PFSK-1 (cell line): Measurements from ENCODE around the gene ZBTB34.

Experiments used
- FOXP2 ChIP-seq: optimal IDR thresholded peaks from 2 replicates; pipeline ENCODE3; 2011; ENCODE audit warnings: borderline replicate concordance, control low read depth, inconsistent platforms; ENCODE audit not compliant: insufficient read depth; ENCODE audit errors: extremely low read length, extremely low read depth
- POLR2AphosphoS5 ChIP-seq: IDR thresholded peaks from 2 replicates; pipeline ENCODE4 v1.6.1; 2012; ENCODE audit warnings: low read depth, mild to moderate bottlenecking, control low read depth, low read length, moderate library complexity
- REST ChIP-seq, 2 experiments: IDR thresholded peaks; 2 replicates each; pipeline versions ENCODE4 v1.6.1 to v1.8.0; 2011 to 2012; ENCODE audit warnings: low read depth in 2 of 2, low read length in 2 of 2, control low read depth in 1 of 2, inconsistent platforms in 1 of 2, mild to moderate bottlenecking in 1 of 2, moderate library complexity in 1 of 2; ENCODE audit not compliant: insufficient read depth in 1 of 2
- SIN3A ChIP-seq: IDR thresholded peaks from 2 replicates; pipeline ENCODE4 v1.6.1; 2012; ENCODE audit warnings: mild to moderate bottlenecking, low read length, moderate library complexity, borderline replicate concordance; ENCODE audit not compliant: insufficient read depth
- TAF1 ChIP-seq: IDR thresholded peaks from 2 replicates; pipeline ENCODE4 v1.6.1; 2012; ENCODE audit warnings: low read length, control low read depth, borderline replicate concordance; ENCODE audit not compliant: insufficient read depth

Gene ZBTB34

GRCh38 chr9:126874546-126875314 lies 14.3 kb downstream of the ZBTB34 start:
- TF ChIP-seq REST (IDR thresholded peaks at IDR 0.05; ENCODE audit: insufficient read depth in 1 of 2, low read depth in 2 of 2, low read length in 2 of 2) (no peak), TAF1 (no peak), POLR2AphosphoS5 (no peak), SIN3A (no peak), FOXP2 (no peak)

- TF ChIP-seq REST (IDR thresholded peaks at IDR 0.05; ENCODE audit: insufficient read depth in 1 of 2, low read depth in 2 of 2, low read length in 2 of 2) (no peak), TAF1 (no peak), POLR2AphosphoS5 (no peak), FOXP2 (no peak), SIN3A (no peak)
Observed at GRCh38 chr9:126875756-126876510, 15.5 kb downstream of the ZBTB34 start.

GRCh38 chr9:126876531-126876930 lies 16.1 kb downstream of the ZBTB34 start:
- TF ChIP-seq TAF1: no peak
- no peak for TF ChIP-seq SIN3A
- TF ChIP-seq FOXP2: no peak
- TF ChIP-seq POLR2AphosphoS5: no peak
- no peak for TF ChIP-seq REST (IDR thresholded peaks at IDR 0.05; ENCODE audit: insufficient read depth in 1 of 2, low read depth in 2 of 2, low read length in 2 of 2)

- no peak for TF ChIP-seq REST (IDR thresholded peaks at IDR 0.05; ENCODE audit: insufficient read depth in 1 of 2, low read depth in 2 of 2, low read length in 2 of 2)
- TF ChIP-seq POLR2AphosphoS5: no peak
- no peak for TF ChIP-seq TAF1
- TF ChIP-seq FOXP2: no peak
- no peak for TF ChIP-seq SIN3A
Observed at GRCh38 chr9:126877418-126877817, 17.0 kb downstream of the ZBTB34 start.
